Hepatocyte (in vitro differentiated cells): Measurements from ENCODE around the gene KDM4C.

Experiments used
- CTCF ChIP-seq: fragments of 200-600 bp; sonication (generic); IDR thresholded peaks from 2 replicates; pipeline ENCODE4 v1.5.1; 2016; ENCODE audit warnings: antibody characterized with exemption, mild to moderate bottlenecking; ENCODE audit not compliant: poor library complexity
- EZH2 ChIP-seq: fragments of 200-600 bp; sonication (generic); IDR thresholded peaks from 2 replicates; pipeline ENCODE4 v1.6.1; 2016; ENCODE audit warnings: antibody characterized with exemption, mild to moderate bottlenecking, borderline replicate concordance
- EZH2phosphoT487 ChIP-seq: fragments of 200-600 bp; sonication (generic); IDR thresholded peaks from one replicate; pipeline ENCODE4 v1.6.1; 2018; ENCODE audit warnings: antibody characterized with exemption, mild to moderate bottlenecking, low read depth, moderate library complexity; ENCODE audit not compliant: unreplicated experiment, severe bottlenecking

DNA sequence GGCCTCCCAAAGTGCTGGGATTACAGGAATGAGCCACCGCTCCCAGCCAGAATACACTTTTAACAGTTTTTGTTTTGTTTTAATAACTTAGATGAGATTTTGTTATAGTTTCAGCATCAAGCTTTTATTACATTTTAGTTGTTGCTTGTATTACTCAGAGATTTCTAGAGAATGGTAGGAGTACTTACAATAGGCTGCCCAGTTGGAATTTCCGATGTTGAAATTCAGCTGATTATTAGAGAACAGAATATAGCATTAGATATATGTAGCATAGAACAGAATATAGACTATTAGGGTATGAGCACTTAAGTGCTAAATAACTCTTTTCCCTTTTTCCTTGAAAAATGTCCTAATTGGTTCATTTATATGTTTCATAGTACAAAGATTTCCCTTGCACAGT is 6.2 kb downstream of the KDM4C start:
- TF ChIP-seq CTCF = no peak
- no peak for TF ChIP-seq EZH2
- TF ChIP-seq EZH2phosphoT487 = no peak
